NOMO-1 treated with dmso at 0.1 percent for 144 hours (cell line): ENCODE results near the gene MACROD2.
"Not testable (repeated sequence)": the region's sequence is repeated elsewhere in the genome, so short reads cannot be mapped to it uniquely, and the experiment has no call there.

Experiments
- DNase-seq: peaks from one replicate; lab custom pipeline; 2025; ENCODE audit not compliant: unreplicated experiment; lab: John Stamatoyannopoulos, UW

Gene MACROD2

DNA sequence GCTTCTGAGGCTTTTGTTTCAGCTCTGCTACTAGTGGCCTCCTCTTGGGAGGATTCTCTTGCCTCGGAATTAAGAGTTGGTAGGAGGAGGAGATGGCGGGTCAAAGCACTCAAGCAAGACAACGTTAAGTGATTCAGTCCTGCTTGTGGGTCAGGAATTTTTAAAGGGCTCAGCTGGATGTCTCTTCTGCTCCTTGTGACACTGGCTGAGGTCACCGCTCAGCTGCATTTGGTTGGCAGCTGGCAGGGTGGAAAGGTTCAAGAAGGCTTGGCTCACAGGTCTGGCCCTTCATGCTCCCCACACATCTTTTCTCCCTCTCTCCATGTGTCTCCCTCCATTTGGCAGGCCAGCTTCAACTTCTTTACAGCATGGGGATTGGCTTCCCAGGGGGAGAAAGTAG is 1936.6 kb downstream of the MACROD2 start:
- no peak for DNase-seq

DNA sequence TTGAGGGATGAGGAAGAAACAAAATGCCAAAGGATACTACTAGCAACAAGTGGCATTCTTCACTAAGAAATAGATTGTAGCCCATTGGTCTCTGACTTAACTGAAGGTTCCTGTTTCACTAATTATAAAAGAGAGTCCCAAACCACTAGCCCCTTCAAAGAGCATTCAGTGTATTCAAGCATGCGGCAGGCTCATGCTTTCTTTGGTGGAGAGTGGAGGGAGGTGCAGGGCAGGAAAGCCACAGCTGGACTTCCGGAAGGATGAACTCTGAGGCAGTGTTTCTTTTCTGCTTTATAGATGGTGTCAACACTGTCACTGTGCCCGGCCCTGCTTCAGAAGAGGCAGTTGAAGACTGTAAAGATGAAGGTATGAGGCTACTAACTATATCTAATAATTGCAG is 1941.9 kb downstream of the MACROD2 start:
- no peak for DNase-seq

DNA sequence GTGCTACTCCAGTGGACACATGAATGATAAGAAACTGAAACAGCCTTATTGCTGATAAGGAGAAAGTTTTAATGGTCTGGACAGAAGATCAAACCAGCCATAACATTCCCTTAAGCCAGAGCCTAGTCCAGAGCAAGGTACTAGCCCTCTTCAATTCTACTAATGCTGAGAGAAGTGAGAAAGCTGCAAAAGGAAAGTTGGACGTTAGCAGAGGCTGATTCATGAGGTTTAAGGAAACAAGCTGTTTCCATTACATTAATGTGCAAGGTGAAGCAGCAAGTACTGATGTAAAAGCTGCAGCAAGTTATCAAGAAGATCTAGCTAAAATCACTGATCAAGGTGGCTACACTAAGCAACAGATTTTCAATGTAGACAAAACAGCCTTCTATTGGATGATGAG is 1943.5 kb downstream of the MACROD2 start:
- DNase-seq = no peak

DNA sequence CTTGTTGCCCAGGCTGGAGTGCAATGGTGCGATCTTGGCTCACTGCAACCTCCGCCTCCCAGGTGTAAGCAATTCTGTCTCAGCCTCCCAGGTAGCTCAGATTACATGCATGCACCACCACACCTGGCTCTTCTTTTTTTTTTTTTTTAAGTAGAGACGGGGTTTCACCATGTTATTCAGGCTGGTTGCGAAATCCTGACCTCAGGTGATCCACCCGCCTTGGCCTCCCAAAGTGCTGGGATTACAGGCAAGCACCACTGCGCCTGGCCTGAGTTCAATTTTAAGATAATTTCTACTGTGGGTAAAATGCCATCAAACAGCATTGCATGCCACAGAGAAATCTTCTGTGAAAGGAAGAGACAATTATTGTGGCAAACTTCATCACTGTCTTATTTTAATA is 1944.8 kb downstream of the MACROD2 start:
- no peak for DNase-seq

DNA sequence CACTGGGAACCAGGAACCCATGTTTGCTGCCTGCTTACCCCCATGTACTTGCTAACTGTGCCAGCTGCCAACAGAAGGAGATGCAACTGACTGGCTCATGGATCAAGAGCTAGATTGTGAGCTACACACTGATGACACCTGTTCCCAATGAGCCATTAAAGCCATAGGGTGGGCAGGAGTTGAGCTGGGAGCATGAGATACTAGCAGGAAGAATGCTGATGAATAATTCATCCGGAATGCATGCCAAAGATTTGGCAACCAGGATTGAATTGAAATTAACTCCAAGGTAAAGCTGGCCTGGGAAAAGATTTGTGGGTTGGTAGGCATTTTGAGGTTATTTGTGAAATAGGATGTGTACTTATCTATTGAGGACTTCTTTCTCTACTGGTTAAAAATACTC is 1946.8 kb downstream of the MACROD2 start:
- no peak for DNase-seq

DNA sequence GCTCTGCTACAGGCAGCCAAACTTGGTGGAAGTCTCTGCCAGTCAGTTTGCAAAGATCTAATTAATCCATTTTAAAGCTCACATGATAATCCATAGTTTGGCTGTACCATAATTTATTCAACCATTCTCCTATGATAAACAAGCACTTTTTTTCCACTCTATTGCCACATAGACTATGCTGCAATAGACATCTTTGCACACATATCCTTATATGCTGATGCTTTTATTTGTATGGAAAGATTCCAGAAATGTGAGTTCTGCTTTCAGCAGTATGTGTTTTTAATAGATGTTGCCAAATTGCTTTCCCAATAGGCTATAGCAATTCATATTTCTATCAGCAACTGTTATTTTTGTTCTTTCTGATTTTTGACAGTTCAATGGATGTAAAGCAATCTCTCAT is 1950.0 kb downstream of the MACROD2 start:
- DNase-seq = no peak

DNA sequence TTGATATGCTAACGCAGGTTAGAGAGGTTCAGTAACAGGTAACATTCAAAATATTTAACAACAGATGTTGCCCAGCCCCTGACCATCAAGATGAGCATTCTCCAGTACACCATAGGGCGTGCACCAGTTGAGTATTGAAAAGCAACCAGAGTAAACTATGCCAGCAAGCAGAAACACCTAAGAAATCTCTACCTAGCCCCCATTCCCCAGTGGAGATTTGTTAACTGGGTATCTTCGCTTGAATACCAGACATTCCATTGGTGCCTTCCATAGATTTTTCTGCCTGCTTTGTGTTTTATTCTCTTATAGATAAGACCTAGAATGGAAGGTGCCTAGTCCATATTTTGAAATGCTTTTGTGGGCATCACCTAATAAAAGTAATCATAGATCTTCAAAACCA is 1954.1 kb downstream of the MACROD2 start:
- no peak for DNase-seq

DNA sequence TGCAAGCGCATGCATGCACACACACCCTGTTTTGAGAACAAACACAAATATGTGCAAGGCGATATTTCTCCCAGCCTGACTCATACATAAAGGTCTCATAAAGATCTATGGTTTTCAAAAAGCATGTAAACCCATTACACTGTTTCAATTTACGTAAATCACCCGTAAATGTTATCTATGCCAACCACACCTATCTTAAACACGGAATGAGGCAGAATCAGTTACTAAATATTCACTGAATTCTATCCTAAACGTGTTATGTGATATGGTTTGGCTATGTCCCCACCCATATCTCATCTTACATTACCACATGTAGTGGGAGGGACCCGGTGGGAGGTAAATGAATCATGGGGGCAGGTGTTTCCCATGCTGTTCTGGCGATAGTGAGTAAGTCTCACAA is 1956.3 kb downstream of the MACROD2 start:
- no peak for DNase-seq

DNA sequence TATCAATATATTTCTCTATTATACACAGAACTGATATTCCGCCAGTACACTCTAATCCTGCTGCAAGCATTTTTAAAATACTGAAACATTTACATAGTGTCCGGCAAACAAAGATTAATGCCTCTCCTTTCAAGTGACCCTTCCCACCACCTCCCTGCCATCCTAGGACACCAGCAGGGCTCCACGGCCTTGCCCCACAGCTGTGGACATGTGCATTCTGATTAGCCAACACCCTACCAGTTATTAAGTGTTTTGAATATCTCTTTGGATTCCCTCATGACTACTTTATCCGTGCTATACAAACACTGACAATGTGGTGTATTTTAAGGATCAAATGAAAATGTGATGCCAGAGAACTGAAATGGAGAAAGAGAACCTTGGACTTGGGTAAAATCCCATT is 1962.8 kb downstream of the MACROD2 start:
- DNase-seq = no peak

DNA sequence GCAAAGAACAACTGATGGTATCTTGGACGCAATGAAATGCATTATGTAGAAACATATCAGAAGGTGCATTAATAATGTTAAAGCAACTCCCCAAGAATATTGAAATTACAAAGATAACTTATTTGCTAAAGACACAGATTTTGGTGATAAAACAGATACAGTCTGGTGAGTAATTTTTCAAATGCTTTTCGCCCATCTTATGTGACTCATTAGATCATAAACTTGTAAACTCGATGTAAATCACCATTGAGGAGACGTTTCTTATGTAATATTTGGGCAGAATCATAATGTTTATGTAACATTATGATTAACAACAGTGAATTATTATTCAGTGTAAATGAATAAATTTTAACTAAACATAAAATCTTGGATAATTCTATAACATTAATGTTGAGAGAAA is 1969.8 kb downstream of the MACROD2 start:
- DNase-seq = no peak

DNA sequence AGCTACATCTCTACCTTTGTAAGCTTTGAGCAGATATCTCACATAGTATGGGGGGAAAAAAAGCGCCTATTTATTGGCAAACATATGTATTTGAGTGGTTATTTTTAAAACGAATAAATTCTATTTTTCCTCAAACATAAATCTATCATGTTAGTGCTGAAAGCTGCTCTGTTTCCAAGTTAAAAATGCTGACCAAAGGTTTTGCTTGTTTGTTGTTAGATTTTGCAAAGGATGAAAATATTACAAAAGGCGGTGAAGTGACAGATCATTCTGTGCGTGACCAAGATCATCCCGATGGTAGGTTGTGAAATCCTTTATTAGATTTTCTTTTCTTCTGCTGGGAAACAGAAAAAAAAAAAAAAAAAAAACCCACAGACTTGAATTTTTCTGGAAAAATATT is 1972.0 kb downstream of the MACROD2 start:
- DNase-seq = no peak

DNA sequence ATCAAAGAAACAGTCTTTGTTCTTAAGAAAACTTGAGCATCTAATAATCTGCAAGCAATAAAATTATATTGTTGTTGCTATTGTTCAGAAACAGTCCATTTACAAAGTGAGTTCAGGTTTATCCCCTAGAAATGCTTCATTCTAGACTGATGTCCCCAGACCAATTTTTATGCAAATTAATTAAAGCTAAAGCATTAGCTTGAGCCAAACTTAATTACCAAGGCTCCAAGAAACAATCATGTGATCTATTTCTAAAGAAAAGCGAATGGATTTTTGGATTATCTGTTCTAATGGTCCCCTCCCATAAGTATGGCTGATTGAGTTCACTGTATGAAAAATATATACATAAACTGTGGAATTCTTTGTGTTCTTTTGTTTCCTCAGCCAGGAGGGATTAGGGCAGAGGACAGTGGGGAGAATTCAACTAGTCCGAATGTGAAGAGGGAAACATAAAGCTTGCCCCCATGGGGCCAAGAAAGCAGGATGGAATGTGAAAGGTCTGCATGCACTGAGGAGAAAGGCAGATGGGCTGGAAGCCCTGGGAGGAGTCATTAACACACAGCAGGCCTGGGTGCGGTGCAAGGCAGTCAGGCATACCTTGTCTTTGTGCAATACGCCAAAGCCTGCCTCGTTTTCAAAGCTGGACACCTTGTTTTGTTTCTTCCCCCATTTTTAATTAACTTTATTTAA is 1980.9 kb downstream of the MACROD2 start:
- no peak for DNase-seq

DNA sequence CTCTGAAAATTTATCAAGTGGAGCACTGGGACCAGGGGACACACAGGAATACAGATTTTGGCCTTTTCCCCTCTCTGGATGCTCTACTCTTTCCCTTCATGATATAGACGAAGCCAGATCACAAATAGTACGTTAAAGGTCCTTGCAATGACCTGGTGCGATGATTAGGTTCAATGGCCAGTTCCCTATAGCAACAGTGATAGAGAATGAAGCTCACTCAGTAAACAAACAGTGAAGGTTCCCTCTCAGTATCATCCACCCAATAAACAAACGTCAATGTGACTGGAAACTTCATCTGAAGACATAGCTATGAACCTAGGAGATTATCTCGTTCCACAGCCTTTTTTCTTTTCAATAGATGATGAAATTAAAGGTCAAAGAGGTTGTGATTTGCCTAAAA is 1981.7 kb downstream of the MACROD2 start:
- DNase-seq = no peak

DNA sequence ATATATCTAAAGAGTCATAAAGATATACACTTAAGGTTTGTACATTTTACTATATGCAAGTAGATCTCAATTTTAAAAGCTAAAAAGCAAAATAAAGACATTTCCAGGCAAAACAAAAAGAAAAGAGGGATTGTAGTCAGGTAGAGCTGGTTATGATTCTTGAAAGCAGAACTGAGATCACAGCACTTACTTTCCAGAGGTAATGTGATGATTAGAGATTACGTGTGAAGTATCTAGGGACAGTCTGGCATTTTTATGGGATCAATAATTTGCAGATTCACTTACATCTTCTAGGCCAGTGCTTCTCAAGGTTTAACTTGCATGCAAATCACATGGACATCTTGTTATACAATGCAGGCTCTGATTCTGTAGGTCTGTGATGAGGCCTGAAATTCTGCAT is 1982.4 kb downstream of the MACROD2 start:
- no peak for DNase-seq

DNA sequence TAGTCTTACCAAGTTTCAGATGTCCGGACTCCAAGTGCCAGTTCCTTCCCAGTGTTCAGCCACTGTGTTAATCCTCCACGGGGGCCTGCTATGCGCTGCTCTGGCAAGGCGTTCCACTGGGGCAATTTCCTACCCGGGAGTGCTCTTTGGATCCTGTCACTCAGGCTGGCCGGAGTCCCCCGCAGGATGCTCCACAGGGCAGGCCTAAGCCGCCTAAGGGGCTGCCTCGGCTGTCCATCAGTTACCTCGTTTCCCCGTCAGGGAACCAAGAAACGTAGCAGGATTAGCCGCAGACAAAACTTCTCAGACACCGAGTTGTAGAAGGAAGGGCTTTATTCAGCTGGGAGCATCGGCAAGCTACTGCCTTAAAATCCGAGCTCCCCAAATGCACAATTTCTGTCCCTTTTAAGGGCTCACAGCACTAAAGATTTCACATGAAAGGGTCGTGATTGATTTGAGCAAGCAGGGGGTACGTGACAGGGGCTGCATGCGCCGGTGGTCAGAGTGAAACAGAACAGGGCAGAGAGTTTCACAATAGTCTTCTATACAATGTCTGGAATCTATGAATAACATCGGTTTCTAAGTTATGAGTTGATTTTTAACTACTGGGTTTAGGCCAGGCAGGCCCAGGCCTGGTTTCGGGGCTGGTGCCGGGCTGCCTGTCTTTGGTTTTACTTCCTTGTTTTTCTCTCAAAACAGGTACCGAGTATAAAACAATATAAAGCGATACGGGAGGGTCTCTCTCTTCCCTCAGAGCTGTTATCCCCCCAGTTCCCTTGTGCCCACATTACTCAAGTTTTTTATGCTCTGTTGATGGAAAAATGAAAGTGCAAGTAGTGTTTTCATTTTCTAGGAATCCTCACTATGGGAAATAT is 1990.4 kb downstream of the MACROD2 start:
- DNase-seq = not testable (repeated sequence)

DNA sequence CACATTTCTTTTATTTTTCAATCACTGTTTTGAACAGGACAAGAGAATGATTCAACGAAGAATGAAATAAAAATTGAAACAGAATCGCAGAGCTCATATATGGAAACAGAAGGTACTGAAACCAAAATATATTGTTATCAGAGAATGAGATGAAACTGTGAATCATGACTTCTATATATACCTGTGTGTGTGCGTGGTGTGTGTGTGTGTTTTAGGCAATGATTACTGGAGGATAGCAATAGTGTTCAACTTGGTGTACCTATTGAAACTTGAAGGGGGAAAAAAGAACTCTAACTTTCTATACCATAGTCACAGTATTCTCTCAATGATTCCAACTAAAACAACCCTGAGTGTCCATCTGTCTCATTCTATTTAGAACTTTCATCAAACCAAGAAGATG is 1991.4 kb downstream of the MACROD2 start:
- no peak for DNase-seq

DNA sequence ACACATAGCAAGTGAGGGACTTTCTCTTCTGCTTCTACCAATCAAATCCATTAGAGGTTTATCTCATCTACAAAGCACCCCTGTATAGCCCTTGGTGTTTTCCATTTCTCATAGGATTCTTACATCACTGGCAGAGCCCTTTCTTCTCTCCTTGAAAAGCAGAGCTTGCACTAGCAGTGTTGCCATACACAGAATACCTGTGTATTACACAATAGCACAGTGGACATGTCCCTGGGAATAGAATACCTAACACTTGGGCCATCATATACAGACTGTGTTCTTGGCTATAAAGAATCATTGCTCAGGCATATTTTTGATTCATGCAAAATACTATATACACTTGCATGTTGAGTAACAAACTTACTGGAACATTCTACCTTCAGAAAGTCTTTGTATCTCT is 1996.0 kb downstream of the MACROD2 start:
- no peak for DNase-seq

DNA sequence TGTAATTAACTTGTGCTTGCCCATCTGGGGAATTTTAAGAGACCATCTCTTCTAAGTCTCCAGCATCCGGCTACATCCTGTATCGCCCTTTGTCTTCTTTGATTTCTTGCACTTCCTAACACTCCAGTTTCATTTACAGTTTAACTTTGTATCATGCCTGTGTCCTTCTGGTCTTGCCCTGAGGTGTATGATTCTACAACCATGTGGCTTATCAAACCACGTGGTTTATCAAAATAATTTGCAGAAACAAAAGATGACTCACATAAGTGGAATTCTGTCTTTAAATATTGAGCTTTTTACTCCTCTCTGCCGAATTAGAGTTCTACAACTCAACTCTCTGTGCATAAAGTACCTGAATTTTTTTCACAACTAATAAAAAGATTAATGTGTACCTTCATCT is 1997.2 kb downstream of the MACROD2 start:
- no peak for DNase-seq

DNA sequence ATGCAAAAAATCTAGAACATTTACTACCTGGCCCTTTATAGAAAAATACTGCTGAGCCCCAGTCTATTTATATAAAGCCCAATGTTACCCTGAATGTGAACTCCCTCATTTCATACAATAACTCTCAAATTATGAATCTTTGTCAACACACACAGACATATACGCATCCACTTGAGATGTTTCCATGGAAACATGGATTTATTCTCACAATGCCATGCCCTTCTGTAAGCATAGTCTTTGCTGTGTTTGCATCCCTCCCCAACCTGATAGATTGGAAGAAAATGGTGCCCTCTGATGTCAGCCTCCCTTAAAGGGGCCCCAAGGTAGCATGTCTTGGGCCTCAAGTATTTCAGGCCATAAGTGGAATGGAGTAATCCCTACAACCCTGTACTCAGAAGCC is 2004.8 kb downstream of the MACROD2 start:
- DNase-seq = no peak

DNA sequence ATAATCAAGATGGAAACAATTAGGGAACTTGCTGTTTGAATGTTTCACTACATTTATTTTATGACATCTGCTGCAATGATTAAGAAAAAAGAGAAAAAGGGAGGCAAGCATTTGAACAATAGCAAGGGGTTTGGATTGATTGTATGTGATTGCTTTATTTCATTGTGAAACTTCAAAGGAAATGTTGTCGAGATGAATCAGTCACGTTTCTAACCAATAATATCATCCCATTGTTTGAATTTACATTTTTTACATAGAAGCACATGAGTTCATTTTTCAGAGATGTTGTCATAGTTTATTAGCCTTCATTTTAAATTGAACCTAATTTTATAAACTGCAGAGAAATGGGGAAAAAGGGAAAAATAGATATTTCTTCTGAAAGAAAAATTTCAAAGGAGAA is 2006.0 kb downstream of the MACROD2 start:
- no peak for DNase-seq

DNA sequence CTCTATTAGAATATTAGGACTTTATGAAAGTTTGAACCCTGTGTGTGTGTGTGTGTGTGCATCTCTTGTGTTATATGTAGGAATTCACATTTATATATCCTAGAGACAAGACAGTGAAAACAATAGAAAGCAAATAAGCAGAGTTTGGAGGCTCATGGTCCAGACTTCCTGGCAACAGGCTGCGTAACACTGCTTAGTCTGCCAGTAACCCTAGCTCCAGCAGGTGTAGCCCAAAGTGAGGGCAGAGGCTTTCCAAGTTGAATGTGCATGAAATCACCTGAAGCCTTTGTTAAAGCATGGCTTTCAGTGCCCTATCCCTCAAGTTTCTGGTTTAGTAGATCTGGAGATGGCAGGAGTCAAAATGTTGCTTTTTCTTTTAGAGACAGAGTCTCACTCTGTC is 2008.0 kb downstream of the MACROD2 start:
- no peak for DNase-seq

DNA sequence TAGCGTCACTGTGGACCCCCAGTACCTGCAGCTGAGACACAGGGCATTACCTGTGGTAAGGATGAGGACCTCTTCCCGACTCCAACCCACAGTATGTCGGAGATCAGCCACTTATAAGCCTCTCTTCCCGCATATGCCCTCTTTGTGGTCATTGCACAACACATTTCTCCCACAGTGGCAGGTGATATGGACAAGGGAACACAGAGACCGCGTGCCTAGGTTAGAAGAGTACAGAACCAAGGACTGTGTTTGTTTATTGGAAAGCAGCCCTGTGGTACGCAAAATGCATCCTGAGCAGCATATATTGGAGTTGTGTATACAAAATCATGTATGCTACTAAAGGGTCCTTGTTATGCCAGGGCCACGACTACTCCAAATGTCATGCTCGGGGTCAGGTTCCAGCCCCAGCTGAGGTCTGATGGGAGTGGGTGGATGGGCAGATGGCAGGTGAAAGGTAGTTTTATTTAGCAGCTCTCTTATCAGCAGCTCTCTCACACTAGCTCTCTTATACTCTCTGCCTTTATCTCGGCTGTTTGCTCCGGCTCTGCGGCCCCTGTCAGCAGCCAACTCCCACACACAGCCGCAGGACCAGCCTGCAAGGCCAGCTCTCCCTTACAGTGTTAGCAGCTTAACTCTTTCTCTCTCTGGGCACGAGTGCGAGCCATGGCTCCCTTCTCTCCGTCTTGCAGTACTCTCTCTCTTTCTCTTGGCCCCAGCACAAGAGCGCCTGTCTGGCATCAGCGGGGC is 2009.0 kb downstream of the MACROD2 start:
- no peak for DNase-seq
